GM12864 (cell line): ENCODE measurements around the gene MEF2D.

Experiments
- DNase-seq: peaks from one replicate; pipeline ENCODE4 v3.0.0-alpha.2; 2011; ENCODE audit warnings: low read depth
- H3K4me3 ChIP-seq: 2 replicates; pipeline ENCODE4 v1.5.1; 2011; ENCODE audit warnings: mild to moderate bottlenecking, low read depth, low read length, control low read depth
- TF ChIP-seq, protein P1 (sequence below): IDR thresholded peaks from 2 replicates; pipeline ENCODE4 v1.5.1; 2011; ENCODE audit warnings: low read depth, mild to moderate bottlenecking, moderate library complexity, low read length, control low read depth, inconsistent platforms; ENCODE audit errors: missing control alignments

MEF2D gene

DNA sequence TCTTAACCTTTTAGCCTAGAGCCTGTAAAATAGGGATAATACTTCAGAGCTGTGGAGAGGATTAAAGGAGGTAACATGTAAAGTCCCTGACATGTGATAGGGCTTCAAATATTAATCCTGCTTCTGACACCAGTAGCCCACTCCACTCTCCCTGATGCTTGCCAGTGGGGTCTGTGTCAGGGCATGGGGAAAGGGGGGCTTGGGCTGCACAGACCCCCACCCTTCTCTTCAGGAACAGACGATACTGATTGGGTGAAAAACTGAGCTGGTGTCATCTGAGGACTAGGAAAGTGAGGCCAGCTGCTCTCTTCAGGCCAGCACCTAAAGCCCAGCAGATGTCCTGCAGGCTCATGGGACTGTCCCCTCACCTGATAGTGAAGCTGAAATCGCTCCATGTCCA, 27.0 kb upstream of the MEF2D start:
- no peak overlapping the region for H3K4me3 ChIP-seq
- TF ChIP-seq, protein P1, sequence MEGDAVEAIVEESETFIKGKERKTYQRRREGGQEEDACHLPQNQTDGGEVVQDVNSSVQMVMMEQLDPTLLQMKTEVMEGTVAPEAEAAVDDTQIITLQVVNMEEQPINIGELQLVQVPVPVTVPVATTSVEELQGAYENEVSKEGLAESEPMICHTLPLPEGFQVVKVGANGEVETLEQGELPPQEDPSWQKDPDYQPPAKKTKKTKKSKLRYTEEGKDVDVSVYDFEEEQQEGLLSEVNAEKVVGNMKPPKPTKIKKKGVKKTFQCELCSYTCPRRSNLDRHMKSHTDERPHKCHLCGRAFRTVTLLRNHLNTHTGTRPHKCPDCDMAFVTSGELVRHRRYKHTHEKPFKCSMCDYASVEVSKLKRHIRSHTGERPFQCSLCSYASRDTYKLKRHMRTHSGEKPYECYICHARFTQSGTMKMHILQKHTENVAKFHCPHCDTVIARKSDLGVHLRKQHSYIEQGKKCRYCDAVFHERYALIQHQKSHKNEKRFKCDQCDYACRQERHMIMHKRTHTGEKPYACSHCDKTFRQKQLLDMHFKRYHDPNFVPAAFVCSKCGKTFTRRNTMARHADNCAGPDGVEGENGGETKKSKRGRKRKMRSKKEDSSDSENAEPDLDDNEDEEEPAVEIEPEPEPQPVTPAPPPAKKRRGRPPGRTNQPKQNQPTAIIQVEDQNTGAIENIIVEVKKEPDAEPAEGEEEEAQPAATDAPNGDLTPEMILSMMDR = no peak
- DNase-seq = no peak

DNA sequence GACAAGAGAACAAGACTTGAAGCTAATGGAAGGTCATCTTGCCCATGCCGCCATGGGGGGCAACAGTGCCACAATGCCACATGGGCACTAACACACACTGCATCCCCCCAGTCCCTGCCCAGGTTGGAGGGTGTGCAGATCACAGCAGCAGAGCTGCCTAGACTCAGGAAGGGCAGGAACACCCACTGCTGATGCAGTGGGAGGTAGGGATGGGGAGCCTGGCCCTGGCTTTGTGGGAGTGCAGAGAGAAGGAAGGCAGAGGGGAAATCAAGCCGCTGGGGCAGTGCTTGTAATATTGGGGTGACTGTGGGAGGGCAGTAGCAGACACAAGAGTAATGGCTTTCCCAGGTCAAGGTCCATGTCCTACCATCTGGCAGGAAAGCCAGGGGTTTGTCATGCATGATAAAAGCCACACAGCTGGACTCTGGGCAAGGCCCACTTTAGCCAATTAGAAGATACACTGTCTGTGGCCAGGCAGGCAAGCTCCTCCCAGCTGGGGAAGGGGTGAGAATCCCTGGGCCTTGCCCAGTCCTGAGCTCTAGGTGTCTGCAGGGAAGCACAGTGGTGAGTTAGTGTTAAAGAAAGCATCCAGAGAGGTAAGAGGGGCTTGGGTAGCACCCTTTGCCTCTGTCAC, 25.4 kb upstream of the MEF2D start:
- H3K4me3 ChIP-seq = no peak overlapping the region
- TF ChIP-seq, protein P1 = no peak
- no peak for DNase-seq

DNA sequence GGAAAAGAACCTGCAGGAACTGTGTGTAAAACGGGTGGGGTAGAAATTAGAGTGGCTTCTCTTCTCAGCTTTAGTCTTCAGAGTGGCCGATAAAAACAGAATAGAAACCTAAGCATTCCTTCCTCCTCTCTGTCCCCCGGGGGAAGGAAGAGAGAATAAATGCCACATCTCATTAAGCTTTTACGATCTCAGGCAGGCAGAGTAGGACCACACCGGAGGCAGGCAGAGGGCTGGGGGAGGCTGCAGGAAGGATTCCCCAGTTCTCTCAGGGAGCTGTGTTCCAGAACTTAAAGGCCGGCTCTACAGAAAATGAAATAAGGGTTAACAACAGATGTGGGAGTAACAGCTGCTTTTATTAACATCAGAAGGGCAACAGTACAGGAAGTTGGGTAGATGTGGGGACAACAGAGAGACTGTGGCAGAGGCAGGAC, 24.5 kb upstream of the MEF2D start:
- DNase-seq = no peak
- peak overlapping the region; percentile 26 for H3K4me3 ChIP-seq
- TF ChIP-seq, protein P1 = no peak

DNA sequence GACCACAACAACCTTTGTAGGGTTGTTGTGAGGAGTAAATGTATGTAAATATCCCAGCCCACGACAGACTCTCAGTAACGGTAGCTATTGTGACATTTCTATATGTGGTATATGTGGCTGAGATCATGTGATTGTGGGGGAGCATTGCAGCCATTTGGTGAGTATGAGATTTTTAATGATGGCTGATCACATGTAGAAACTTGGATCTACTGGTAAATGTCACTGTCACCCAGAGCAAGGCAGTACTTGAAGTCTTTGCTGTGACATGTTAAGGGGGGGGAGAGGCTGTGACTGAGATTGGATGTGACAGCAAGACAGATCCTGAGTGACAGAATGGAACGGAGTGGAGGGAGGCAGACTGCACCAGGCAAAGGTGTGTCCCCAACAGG, 23.9 kb upstream of the MEF2D start:
- TF ChIP-seq, protein P1 = no peak
- no peak for DNase-seq
- peak overlapping the region; percentile 26 for H3K4me3 ChIP-seq

DNA sequence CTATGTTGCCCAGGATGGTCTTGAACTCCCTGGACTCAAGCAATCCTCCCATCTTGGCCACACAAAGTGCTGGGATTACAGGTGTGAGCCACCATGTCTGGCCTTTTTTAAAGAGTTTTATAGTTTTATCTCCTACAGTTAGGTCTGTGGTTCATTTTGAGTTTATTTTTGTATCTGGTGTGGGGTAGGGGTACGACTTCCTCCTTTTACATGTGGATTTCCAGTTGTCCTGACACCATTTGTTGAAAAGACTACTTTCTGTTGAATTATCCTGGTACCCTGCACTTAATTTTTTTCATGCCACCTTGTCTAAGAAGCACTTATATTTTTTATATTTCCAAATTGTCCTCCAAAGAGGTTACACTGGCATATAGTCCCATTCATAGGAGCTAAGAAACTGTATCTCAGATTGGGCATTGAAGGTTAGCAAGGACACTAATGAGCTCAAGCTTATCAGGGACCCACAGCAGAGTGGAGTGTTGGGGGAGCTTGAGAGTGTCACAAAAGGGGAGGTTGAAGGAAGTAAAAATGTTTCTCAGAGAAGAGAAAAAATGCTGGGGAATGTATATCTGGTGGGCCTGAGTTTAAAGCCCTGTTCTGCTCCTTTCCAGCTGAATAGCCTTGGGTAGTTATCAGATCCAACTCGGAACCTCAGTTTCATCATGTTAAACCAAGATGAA, 23.4 kb upstream of the MEF2D start:
- no peak for DNase-seq
- TF ChIP-seq, protein P1 = no peak

DNA sequence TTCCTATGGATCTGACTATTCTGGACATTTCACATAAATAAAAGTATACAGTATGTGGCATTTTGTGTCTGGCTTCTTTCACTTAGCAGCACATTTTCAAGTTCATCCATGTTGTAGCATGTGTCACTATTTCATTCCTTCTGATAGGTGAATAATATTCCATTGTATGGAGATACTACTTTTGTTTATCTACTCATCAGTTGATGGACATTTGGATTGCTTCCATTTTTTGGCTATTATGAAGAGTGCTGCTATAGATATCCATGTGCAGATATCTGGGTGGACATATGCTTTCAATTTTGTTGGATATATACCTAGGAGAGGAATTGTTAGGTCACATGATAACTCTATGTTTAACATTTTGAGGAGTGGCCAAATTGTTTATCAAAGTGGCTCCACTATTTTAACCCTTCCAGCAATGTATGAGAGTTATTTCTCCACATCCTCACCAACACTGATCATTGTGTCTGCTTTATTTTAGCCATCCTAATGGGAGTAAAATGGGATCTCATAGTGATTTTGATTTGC, 21.9 kb upstream of the MEF2D start:
- TF ChIP-seq, protein P1 = no peak
- DNase-seq = no peak
- no peak overlapping the region for H3K4me3 ChIP-seq

More for the DNA sequence above, 23.4 kb upstream of the MEF2D start:
- no peak overlapping the region for H3K4me3 ChIP-seq

DNA sequence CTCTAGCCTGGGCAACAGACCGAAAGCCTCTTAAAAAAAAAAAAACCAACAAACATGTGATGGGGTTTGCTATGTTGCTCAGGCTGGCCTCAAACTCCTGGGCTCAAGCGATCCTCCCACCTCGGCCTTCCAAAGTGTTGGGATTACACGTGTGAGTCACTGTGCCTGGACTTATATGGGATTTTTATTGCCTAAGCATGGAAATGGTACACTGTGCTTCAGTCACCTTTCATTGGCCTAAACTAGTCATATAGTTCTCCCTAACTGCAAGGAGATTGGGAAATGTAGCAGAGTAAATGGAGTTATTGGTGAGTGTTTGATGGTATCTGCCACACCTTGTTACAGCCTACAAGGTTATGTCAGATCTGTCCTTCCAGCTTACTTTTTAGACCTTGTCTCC, 17.2 kb upstream of the MEF2D start:
- H3K4me3 ChIP-seq = no peak overlapping the region
- TF ChIP-seq, protein P1 = no peak
- no peak for DNase-seq
